Choroid plexus epithelial cell (primary cell): ENCODE data around the gene HSD17B14.
"Not testable (repeated sequence)": the region's sequence is repeated elsewhere in the genome, so short reads cannot be mapped to it uniquely, and the experiment has no call there.

Experiments
- DNase-seq: peaks from one replicate; pipeline ENCODE4 v3.0.0-alpha.2; 2010; ENCODE audit warnings: low read depth
- H3K4me3 ChIP-seq: 2 replicates; pipeline ENCODE4 v1.5.1; 2011; ENCODE audit warnings: low read depth, mild to moderate bottlenecking, control low read depth, low read length, moderate library complexity
- CTCF ChIP-seq: conservative IDR thresholded peaks from 2 replicates; pipeline ENCODE4 v1.5.1; 2011; ENCODE audit warnings: low read depth, mild to moderate bottlenecking, control low read depth, inconsistent platforms, low read length, moderate library complexity

The HSD17B14 gene

GRCh38 chr19:48796298-48797083 lies 39.8 kb downstream of the HSD17B14 start:
- no peak overlapping the region for H3K4me3 ChIP-seq
- TF ChIP-seq CTCF = no peak
- DNase-seq = no peak

- TF ChIP-seq CTCF = no peak
- no peak overlapping the region for H3K4me3 ChIP-seq
- DNase-seq = no peak
These were observed 40.6 kb downstream of the HSD17B14 start for GRCh38 chr19:48795685-48796070.

GRCh38 chr19:48795055-48795684 lies 41.1 kb downstream of the HSD17B14 start:
- H3K4me3 ChIP-seq = peak overlapping the region; percentile 66
- TF ChIP-seq CTCF = peak; percentile 92
- peak; percentile 97 for DNase-seq

- no peak overlapping the region for H3K4me3 ChIP-seq
- no peak for DNase-seq
- TF ChIP-seq CTCF = no peak
These were observed 42.0 kb downstream of the HSD17B14 start for GRCh38 chr19:48794291-48794690.

GRCh38 chr19:48793271-48793670 lies 43.0 kb downstream of the HSD17B14 start:
- no peak overlapping the region for H3K4me3 ChIP-seq
- no peak for DNase-seq
- no peak for TF ChIP-seq CTCF

GRCh38 chr19:48787331-48787730 lies 49.0 kb downstream of the HSD17B14 start:
- H3K4me3 ChIP-seq, DNase-seq: not testable (repeated sequence)

GRCh38 chr19:48786422-48786821 lies 49.9 kb downstream of the HSD17B14 start:
- DNase-seq = not testable (repeated sequence)

GRCh38 chr19:48784527-48784926 lies 51.8 kb downstream of the HSD17B14 start:
- H3K4me3 ChIP-seq = no peak overlapping the region
- peak; percentile 61 for TF ChIP-seq CTCF
- peak; percentile 62 for DNase-seq

More at GRCh38 chr19:48786422-48786821, 49.9 kb downstream of the HSD17B14 start:
- H3K4me3 ChIP-seq = not testable (repeated sequence)
